Tibial nerve (tissue), 4 donors: ENCODE measurements around the gene MEIS1. TPM values are rescaled to one million over a fixed set of nuclear protein-coding genes. Genes with fewer than 3 reads are reported as not detected.

Experiments
- DNase-seq, 2 donors: peaks; one replicate each; pipeline ENCODE4 v3.0.0-alpha.2; 2019; ENCODE audit warnings: low spot score in 2 of 2
- H3K27ac ChIP-seq, 4 donors: fragments of 200-600 bp; sonication (generic) in 3 of 4; one replicate each; pipeline ENCODE4 v1.5.1; 2017 to 2019; ENCODE audit warnings: mild to moderate bottlenecking in 1 of 4
- H3K27me3 ChIP-seq, 2 donors: fragments of 200-600 bp; sonication (generic) in 1 of 2; one replicate each; pipeline versions ENCODE4 v1.5.1 to v1.6.0; 2017 to 2019
- H3K36me3 ChIP-seq, 3 donors: fragments of 200-600 bp; sonication (generic); one replicate each; pipeline ENCODE4 v1.5.1; 2018 to 2019
- H3K4me1 ChIP-seq, 4 donors: fragments of 200-600 bp; sonication (generic) in 3 of 4; one replicate each; pipeline ENCODE4 v1.5.1; 2017 to 2019
- H3K4me3 ChIP-seq, 4 donors: fragments of 200-600 bp; sonication (generic) in 3 of 4; one replicate each; pipeline ENCODE4 v1.5.1; 2017 to 2019; ENCODE audit warnings: mild to moderate bottlenecking in 1 of 4, moderate library complexity in 1 of 4
- H3K9me3 ChIP-seq, 4 donors: fragments of 200-600 bp; sonication (generic) in 3 of 4; one replicate each; pipeline ENCODE4 v1.5.1; 2017 to 2019
- CTCF ChIP-seq, 5 experiments: fragments of 200-600 bp in 3 of 5; fragments of 450-650 bp in 2 of 5; sonication (generic) in 3 of 5; IDR thresholded peaks; one replicate each; pipeline ENCODE4 v1.5.1; 2016 to 2019; ENCODE audit warnings: antibody characterized with exemption in 5 of 5, mild to moderate bottlenecking in 3 of 5, moderate library complexity in 2 of 5
- EP300 ChIP-seq, 2 donors: sonication (generic); formaldehyde crosslinking; IDR thresholded peaks; one replicate each; pipeline ENCODE4 v1.6.1; 2017; ENCODE audit warnings: antibody characterized with exemption in 2 of 2, mild to moderate bottlenecking in 1 of 2
- POLR2A ChIP-seq, 2 donors: fragments of 450-650 bp; IDR thresholded peaks; one replicate each; pipeline ENCODE4 v1.6.1; 2017; ENCODE audit warnings: antibody characterized with exemption in 2 of 2, mild to moderate bottlenecking in 2 of 2, moderate library complexity in 2 of 2
- WGBS, 2 donors: methylation state at CpG; one replicate each; pipeline ENCODE4 v1.1.5; 2018; 5-methylcytosine and 5-hydroxymethylcytosine counted together
- total RNA-seq, 4 donors: library from RNA; depleted of rRNA; stranded (reverse); fragments of >200 nt; gene quantifications; one replicate each; pipeline ENCODE4 v1.1.0, GENCODE V29; 2016

The MEIS1 gene
- total RNA-seq, 4 donors from 2014 or later = 9.0 to 18.4 (median 12.5) TPM

GRCh38 chr2:66443979-66444861 is 9.3 kb downstream of the MEIS1 start:
- Histone ChIP-seq H3K27ac (no peak overlapping the region), H3K4me1 (peaks cover 0 to 17% (median 0%) of the 10 kb centered on the region in 4 donors), H3K4me3 (peak overlapping the region in 1 of 4 donors; percentile 1), H3K36me3 (peaks cover 0 to 32% (median 3%) of the 10 kb centered on the region in 3 donors), H3K9me3 (no peaks in the 10 kb centered on the region), H3K27me3 (peaks cover 0 to 17% of the 10 kb centered on the region in 2 donors)
- WGBS, 2 donors = 69 to 88% methylated on average over 32 to 33 of the region's 33 CpGs
- no peak for DNase-seq
- TF ChIP-seq EP300 (IDR thresholded peaks at IDR 0.05) (no peak), CTCF (IDR thresholded peaks at IDR 0.05) (no peak)

GRCh38 chr2:66445076-66445924 is 10.4 kb downstream of the MEIS1 start:
- WGBS, 2 donors = 52 to 54% methylated on average over 35 to 51 of the region's 52 CpGs
- peaks cover 0 to 32% (median 3%) of the 10 kb centered on the region in 3 donors for H3K36me3 ChIP-seq
- no peaks in the 10 kb centered on the region for H3K9me3 ChIP-seq
- H3K27ac ChIP-seq = peak overlapping the region in 1 of 4 donors; percentile 48
- peaks cover 0 to 7% (median 0%) of the 10 kb centered on the region in 4 donors for H3K4me1 ChIP-seq
- H3K4me3 ChIP-seq = peak overlapping the region; percentile 7 to 29 (median 17)
- H3K27me3 ChIP-seq = peaks cover 0 to 17% of the 10 kb centered on the region in 2 donors
- DNase-seq = no peak
- TF ChIP-seq POLR2A (IDR thresholded peaks at IDR 0.05) (no peak), EP300 (IDR thresholded peaks at IDR 0.05) (no peak), CTCF (IDR thresholded peaks at IDR 0.05) (no peak)

GRCh38 chr2:66445925-66446871 is 11.3 kb downstream of the MEIS1 start:
- Histone ChIP-seq H3K36me3 (peaks cover 0 to 32% (median 3%) of the 10 kb centered on the region in 3 donors), H3K27me3 (peaks cover 0 to 17% of the 10 kb centered on the region in 2 donors), H3K4me1 (peaks cover 0 to under 1% (median 0%) of the 10 kb centered on the region in 4 donors), H3K4me3 (peak overlapping the region; percentile 7 to 29 (median 19)), H3K27ac (peak overlapping the region in 1 of 4 donors; percentile 48), H3K9me3 (no peaks in the 10 kb centered on the region)
- TF ChIP-seq CTCF (IDR thresholded peaks at IDR 0.05) (peak in 1 of 5 experiments; percentile 6), POLR2A (IDR thresholded peaks at IDR 0.05) (no peak)
- whole genome bisulfite sequencing, 2 donors = 48 to 55% methylated on average over 65 to 66 of the region's 66 CpGs
- no peak for DNase-seq

GRCh38 chr2:66446941-66447340 is 12.0 kb downstream of the MEIS1 start:
- no peak for DNase-seq
- no peaks in the 10 kb centered on the region for H3K9me3 ChIP-seq
- WGBS, 2 donors = 88 to 92% methylated on average over 8 of the region's 8 CpGs
- no peak overlapping the region for H3K4me3 ChIP-seq
- H3K36me3 ChIP-seq = peaks cover 0 to 32% (median 3%) of the 10 kb centered on the region in 3 donors
- H3K27ac ChIP-seq = no peak overlapping the region
- no peaks in the 10 kb centered on the region for H3K4me1 ChIP-seq
- H3K27me3 ChIP-seq = peaks cover 0 to 17% of the 10 kb centered on the region in 2 donors
- TF ChIP-seq POLR2A (IDR thresholded peaks at IDR 0.05) = no peak
- TF ChIP-seq CTCF (IDR thresholded peaks at IDR 0.05) = no peak
- TF ChIP-seq EP300 (IDR thresholded peaks at IDR 0.05) = no peak
